NT2/D1 (cell line): ENCODE measurements around the gene RYR3.

Experiments
- YY1 ChIP-seq: IDR thresholded peaks from 2 replicates; pipeline ENCODE4 v1.6.1; 2011; ENCODE audit not compliant: insufficient read length, insufficient read depth
- ZNF274 ChIP-seq: IDR thresholded peaks from 2 replicates; pipeline ENCODE4 v1.6.1; 2011; ENCODE audit warnings: mild to moderate bottlenecking, low read depth, low read length

DNA sequence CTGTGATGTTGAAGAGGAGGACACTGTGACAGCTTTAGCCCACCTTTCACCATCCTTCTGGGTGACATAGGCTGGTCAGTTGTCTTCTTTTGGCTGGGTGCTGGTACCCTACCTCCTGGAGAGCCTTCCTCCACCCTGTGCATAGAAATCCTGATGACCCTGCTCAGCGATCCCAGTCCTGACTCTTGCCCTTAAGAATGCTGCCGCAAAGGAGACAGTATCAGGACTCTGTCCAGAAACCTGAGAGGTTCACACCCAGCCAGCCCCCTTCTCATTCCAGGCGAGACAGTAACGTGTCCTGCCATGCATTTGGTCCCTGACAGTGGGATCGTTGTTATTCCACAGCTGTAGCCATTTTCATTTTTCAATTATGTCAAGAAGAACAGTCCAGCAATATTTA lies 344.7 kb downstream of the RYR3 start:
- TF ChIP-seq ZNF274 (no peak), YY1 (no peak)
